HepG2 (cell line): ENCODE data around the gene HSP90AB1. TPM values are rescaled to one million over a fixed set of nuclear protein-coding genes. Genes with fewer than 3 reads are reported as not detected.

ENCODE experiments used
- ATF5 ChIP-seq: sonication (generic); formaldehyde crosslinking; IDR thresholded peaks from 2 replicates; pipeline ENCODE4 v1.4.0; 2020; ENCODE audit warnings: mild to moderate bottlenecking, low read depth, missing genetic modification reagents
- HES4 ChIP-seq: sonication (generic); formaldehyde crosslinking; IDR thresholded peaks from 2 replicates; pipeline ENCODE4 v1.9.0; 2021; ENCODE audit warnings: mild to moderate bottlenecking, missing genetic modification reagents, borderline replicate concordance
- IKZF1 ChIP-seq: fragments of 450-650 bp; IDR thresholded peaks from 2 replicates; pipeline ENCODE4 v1.7.1; 2016
- PLRG1 ChIP-seq: fragments of 450-650 bp; conservative IDR thresholded peaks from 2 replicates; pipeline ENCODE4 v1.6.1; 2016
- RARA ChIP-seq: IDR thresholded peaks from 2 replicates; pipeline ENCODE4 v1.6.1; 2016; ENCODE audit warnings: missing genetic modification reagents, missing compliant biosample characterization
- TEAD3 ChIP-seq: optimal IDR thresholded peaks from 2 replicates; pipeline ENCODE3; 2016; ENCODE audit warnings: borderline replicate concordance
- YY1 ChIP-seq: IDR thresholded peaks from 2 replicates; pipeline ENCODE4 v1.6.1; 2011; ENCODE audit warnings: low read length, low read depth, moderate library complexity, mild to moderate bottlenecking; ENCODE audit not compliant: insufficient read depth, insufficient replicate concordance
- ZNF670 ChIP-seq: sonication (generic); formaldehyde crosslinking; IDR thresholded peaks from 2 replicates; pipeline ENCODE4 v1.8.0; 2022; ENCODE audit warnings: mild to moderate bottlenecking, missing genetic modification reagents, borderline replicate concordance
- polyA plus RNA-seq, 8 experiments: library from polyadenylated mRNA; depleted of rRNA in 3 of 8; stranded (reverse) in 7 of 8; unstranded in 1 of 8; fragments of >200 nt; fragmentation: Illumina TruSeq in 4 of 8; extraction: Trizol in 4 of 8; gene quantifications; 2 replicates each; pipeline versions ENCODE4 v1.2.1 to v1.2.3, GENCODE V29; 2011 to 2016; ENCODE audit warnings: low read depth in 4 of 8, missing spikeins in 1 of 8, mixed read lengths in 1 of 8; ENCODE audit not compliant: insufficient read depth in 1 of 8
- total RNA-seq, 5 experiments: library from RNA; depleted of rRNA; stranded (reverse); fragments of >200 nt; fragmentation: Illumina TruSeq; extraction: Trizol; gene quantifications; 2 replicates each; pipeline ENCODE4 v1.2.3, GENCODE V29; 2016; ENCODE audit warnings: low read depth in 1 of 5
- TF ChIP-seq, protein P1 (sequence below): IDR thresholded peaks from 2 replicates; pipeline ENCODE4 v1.6.1; 2016; ENCODE audit warnings: mild to moderate bottlenecking
- TF ChIP-seq, protein P2 (sequence below): sonication (generic); formaldehyde crosslinking; IDR thresholded peaks from 2 replicates; pipeline ENCODE4 v1.8.0; 2022; ENCODE audit warnings: missing genetic modification reagents, mild to moderate bottlenecking, moderate library complexity, borderline replicate concordance
- TF ChIP-seq, protein P3 (sequence below): sonication (generic); formaldehyde crosslinking; IDR thresholded peaks from 2 replicates; pipeline ENCODE4 v1.5.0; 2020; ENCODE audit warnings: mild to moderate bottlenecking, missing genetic modification reagents
- TF ChIP-seq, protein P4 (sequence below): sonication (generic); formaldehyde crosslinking; IDR thresholded peaks from 2 replicates; pipeline ENCODE4 v1.4.0; 2020; ENCODE audit warnings: missing genetic modification reagents, borderline replicate concordance

HSP90AB1 gene
- total and polyA plus RNA-seq, 2 of the 13 experiments (the other 11 are each of a cell fraction or from before 2014, with no cell fraction given) = 1,325 to 1,472 TPM

GRCh38 chr6:44275749-44276648 is 29.1 kb downstream of the HSP90AB1 start (continued):
- no peak for TF ChIP-seq IKZF1
- TF ChIP-seq, protein P1, sequence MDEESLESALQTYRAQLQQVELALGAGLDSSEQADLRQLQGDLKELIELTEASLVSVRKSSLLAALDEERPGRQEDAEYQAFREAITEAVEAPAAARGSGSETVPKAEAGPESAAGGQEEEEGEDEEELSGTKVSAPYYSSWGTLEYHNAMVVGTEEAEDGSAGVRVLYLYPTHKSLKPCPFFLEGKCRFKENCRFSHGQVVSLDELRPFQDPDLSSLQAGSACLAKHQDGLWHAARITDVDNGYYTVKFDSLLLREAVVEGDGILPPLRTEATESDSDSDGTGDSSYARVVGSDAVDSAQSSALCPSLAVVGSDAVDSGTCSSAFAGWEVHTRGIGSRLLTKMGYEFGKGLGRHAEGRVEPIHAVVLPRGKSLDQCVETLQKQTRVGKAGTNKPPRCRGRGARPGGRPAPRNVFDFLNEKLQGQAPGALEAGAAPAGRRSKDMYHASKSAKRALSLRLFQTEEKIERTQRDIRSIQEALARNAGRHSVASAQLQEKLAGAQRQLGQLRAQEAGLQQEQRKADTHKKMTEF (CRISPR knock-in tag) = no peak; the same call in 1 of the 2 replicates
- no peak for TF ChIP-seq ATF5
- TF ChIP-seq PLRG1 = no peak
- no peak for TF ChIP-seq TEAD3 (CRISPR knock-in tag)
- TF ChIP-seq ZNF670 (CRISPR knock-in tag) = no peak
- TF ChIP-seq, protein P2, sequence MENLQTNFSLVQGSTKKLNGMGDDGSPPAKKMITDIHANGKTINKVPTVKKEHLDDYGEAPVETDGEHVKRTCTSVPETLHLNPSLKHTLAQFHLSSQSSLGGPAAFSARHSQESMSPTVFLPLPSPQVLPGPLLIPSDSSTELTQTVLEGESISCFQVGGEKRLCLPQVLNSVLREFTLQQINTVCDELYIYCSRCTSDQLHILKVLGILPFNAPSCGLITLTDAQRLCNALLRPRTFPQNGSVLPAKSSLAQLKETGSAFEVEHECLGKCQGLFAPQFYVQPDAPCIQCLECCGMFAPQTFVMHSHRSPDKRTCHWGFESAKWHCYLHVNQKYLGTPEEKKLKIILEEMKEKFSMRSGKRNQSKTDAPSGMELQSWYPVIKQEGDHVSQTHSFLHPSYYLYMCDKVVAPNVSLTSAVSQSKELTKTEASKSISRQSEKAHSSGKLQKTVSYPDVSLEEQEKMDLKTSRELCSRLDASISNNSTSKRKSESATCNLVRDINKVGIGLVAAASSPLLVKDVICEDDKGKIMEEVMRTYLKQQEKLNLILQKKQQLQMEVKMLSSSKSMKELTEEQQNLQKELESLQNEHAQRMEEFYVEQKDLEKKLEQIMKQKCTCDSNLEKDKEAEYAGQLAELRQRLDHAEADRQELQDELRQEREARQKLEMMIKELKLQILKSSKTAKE (CRISPR knock-in tag) = peak; percentile 49; the same call in 1 of the 2 replicates
- TF ChIP-seq YY1 = peak; percentile 30
- TF ChIP-seq, protein P3, sequence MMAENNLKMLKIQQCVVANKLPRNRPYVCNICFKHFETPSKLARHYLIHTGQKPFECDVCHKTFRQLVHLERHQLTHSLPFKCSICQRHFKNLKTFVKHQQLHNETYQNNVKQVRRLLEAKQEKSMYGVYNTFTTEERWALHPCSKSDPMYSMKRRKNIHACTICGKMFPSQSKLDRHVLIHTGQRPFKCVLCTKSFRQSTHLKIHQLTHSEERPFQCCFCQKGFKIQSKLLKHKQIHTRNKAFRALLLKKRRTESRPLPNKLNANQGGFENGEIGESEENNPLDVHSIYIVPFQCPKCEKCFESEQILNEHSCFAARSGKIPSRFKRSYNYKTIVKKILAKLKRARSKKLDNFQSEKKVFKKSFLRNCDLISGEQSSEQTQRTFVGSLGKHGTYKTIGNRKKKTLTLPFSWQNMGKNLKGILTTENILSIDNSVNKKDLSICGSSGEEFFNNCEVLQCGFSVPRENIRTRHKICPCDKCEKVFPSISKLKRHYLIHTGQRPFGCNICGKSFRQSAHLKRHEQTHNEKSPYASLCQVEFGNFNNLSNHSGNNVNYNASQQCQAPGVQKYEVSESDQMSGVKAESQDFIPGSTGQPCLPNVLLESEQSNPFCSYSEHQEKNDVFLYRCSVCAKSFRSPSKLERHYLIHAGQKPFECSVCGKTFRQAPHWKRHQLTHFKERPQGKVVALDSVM = no peak; the same call in 1 of the 2 replicates
- no peak; the same call in none of the 2 replicates for TF ChIP-seq HES4
- TF ChIP-seq RARA (CRISPR knock-in tag) = peak; percentile 55
- TF ChIP-seq, protein P4, sequence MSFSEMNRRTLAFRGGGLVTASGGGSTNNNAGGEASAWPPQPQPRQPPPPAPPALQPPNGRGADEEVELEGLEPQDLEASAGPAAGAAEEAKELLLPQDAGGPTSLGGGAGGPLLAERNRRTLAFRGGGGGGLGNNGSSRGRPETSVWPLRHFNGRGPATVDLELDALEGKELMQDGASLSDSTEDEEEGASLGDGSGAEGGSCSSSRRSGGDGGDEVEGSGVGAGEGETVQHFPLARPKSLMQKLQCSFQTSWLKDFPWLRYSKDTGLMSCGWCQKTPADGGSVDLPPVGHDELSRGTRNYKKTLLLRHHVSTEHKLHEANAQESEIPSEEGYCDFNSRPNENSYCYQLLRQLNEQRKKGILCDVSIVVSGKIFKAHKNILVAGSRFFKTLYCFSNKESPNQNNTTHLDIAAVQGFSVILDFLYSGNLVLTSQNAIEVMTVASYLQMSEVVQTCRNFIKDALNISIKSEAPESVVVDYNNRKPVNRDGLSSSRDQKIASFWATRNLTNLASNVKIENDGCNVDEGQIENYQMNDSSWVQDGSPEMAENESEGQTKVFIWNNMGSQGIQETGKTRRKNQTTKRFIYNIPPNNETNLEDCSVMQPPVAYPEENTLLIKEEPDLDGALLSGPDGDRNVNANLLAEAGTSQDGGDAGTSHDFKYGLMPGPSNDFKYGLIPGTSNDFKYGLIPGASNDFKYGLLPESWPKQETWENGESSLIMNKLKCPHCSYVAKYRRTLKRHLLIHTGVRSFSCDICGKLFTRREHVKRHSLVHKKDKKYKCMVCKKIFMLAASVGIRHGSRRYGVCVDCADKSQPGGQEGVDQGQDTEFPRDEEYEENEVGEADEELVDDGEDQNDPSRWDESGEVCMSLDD = no peak
